Mesodermal cell (in vitro differentiated cells): ENCODE results near the gene DUSP6.

Experiments
- H3K27ac ChIP-seq: 2 replicates; pipeline ENCODE4 v1.7.0; 2013; ENCODE audit warnings: mild to moderate bottlenecking, low read depth, low read length, moderate library complexity; ENCODE audit not compliant: severe bottlenecking
- H3K36me3 ChIP-seq: 2 replicates; pipeline ENCODE4 v1.7.1; 2013; ENCODE audit warnings: mild to moderate bottlenecking, low read length, moderate library complexity; ENCODE audit not compliant: control insufficient read depth, insufficient read depth
- H3K4me1 ChIP-seq: one replicate; pipeline ENCODE4 v1.7.1; 2013; ENCODE audit warnings: mild to moderate bottlenecking, low read length; ENCODE audit not compliant: insufficient read depth, control insufficient read depth, poor library complexity, severe bottlenecking
- H3K4me3 ChIP-seq: 2 replicates; pipeline ENCODE4 v1.7.0; 2013; ENCODE audit warnings: low read length, control low read depth, mild to moderate bottlenecking; ENCODE audit not compliant: insufficient read depth, poor library complexity, severe bottlenecking; ENCODE audit errors: extremely low read depth
- H3K9me3 ChIP-seq: 2 replicates; pipeline ENCODE4 v1.7.1; 2013; ENCODE audit warnings: mild to moderate bottlenecking, low read length, moderate library complexity; ENCODE audit not compliant: control insufficient read depth
- WGBS, 2 experiments: methylation state at CpG; one replicate each; pipeline ENCODE4 v1.1.5; 2013; ENCODE audit warnings: missing lambda C conversion rate in 2 of 2; ENCODE audit not compliant: insufficient coverage in 2 of 2; 5-methylcytosine and 5-hydroxymethylcytosine counted together

The DUSP6 gene

DNA sequence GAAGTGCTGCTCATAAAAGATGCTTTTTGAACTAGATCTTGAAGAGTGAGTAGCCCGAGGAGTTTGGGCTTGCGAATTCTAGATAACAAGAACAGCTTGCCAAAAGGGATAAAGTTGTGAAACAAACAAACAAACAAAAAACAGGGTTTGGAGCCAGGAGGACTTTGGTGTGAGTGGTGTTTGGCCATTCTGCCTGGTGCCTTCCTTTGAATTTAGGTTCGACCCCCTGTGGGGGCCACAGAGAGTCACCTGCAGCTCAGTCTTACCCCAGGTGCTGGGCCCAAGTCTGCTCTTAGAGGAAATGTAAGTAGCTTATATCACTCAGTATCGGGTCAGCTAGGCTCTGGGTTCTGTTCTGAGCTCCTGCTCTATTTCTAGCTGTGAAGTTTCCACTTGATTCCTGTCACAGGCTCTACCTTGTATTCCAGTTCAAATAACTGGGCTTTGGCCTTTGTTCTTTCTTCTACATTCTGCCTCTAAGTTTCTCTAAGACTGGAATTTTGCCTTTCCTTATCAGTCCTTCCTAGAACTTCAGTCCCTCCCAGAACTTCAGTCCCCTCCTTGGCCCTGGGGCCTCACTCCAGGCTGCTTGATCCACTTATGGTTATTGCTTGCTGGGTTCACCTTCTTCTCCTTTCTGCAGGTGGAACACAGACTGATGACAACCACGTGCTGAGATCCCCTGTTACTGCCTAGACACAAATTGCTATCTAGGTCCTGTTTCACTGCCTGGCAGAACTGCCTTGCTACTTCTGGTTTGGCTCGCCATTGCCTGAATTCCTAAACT is 20.5 kb upstream of the DUSP6 start:
- 75 to 80% methylated on average over 4 to 6 of the region's 6 CpGs for WGBS, 2 experiments
- peaks cover 49% of the 10 kb centered on the region for H3K4me1 ChIP-seq
- H3K36me3 ChIP-seq = no peaks in the 10 kb centered on the region
- no peak overlapping the region for H3K27ac ChIP-seq
- no peaks in the 10 kb centered on the region for H3K9me3 ChIP-seq
- H3K4me3 ChIP-seq = no peak overlapping the region

DNA sequence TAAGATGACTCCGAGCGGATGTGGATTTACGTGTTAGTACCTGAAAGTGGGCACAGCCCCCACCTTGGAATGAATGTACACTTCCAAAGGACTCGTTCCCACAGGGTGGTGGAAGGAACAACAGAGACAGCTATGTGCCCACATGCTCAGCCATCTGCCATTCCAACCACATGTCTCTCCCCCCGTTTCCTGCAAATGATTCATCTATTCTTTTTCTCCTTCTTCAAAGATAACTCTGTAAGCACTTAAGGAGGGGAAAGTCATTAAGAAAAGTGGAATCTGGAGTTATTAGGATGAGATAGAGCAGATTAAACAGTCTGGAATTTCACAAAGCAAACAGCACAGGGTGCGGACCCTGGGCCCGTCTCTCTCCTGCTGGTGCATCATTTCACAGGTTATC is 18.5 kb upstream of the DUSP6 start:
- H3K4me1 ChIP-seq = peaks cover 49% of the 10 kb centered on the region
- WGBS, 2 experiments = 93 to 100% methylated on average over 5 of the region's 7 CpGs
- peak overlapping the region; percentile 73 for H3K27ac ChIP-seq
- H3K36me3 ChIP-seq = no peaks in the 10 kb centered on the region
- H3K9me3 ChIP-seq = no peaks in the 10 kb centered on the region
- H3K4me3 ChIP-seq = no peak overlapping the region

DNA sequence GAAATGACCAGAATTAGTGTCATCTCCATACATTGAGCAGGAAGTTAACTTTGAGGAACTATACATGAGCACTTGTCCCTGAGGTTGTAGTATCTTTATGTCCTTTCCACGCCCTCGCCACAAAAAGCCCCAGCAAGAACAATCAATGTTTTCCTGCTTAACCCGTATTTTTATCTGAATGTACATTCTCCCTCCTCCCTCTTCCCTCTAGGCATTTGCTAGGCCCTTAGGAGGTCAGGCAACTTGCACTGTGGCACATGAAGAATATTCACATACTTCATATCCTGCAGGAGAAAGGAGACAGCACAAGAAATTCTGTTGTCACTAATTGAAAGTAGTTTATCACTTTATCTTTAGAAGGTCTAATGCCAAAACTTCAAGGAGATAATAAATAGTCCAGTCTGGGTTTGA is 18.1 kb upstream of the DUSP6 start:
- Histone ChIP-seq H3K36me3 (no peaks in the 10 kb centered on the region), H3K9me3 (no peaks in the 10 kb centered on the region), H3K27ac (peak overlapping the region; percentile 73), H3K4me1 (peaks cover 49% of the 10 kb centered on the region), H3K4me3 (no peak overlapping the region)
- WGBS, 2 experiments = 75 to 96% methylated on average over 3 of the region's 3 CpGs

DNA sequence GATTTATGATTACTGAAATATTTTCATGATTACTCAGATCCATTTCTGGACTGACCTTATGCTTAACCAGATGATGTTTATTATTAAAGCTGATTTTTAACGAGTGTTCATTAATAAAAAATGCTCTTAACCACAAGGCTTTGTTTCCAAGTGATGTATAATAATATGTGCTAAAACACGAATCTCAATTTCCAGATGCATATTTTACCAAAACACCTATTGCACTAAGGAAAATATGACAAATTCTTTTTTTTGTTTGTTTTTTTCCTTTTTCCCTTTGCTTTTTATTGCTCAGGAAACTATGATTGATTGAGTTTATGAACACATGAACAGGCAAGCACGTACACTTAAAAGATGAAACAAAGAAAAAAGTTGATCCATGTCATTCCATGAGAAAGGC is 16.9 kb upstream of the DUSP6 start:
- WGBS, 2 experiments = no CpG with 5 or more reads among the region's 3 CpGs
- no peak overlapping the region for H3K4me3 ChIP-seq
- peak overlapping the region; percentile 19 for H3K27ac ChIP-seq
- H3K36me3 ChIP-seq = no peaks in the 10 kb centered on the region
- H3K4me1 ChIP-seq = peaks cover 44% of the 10 kb centered on the region
- no peaks in the 10 kb centered on the region for H3K9me3 ChIP-seq

DNA sequence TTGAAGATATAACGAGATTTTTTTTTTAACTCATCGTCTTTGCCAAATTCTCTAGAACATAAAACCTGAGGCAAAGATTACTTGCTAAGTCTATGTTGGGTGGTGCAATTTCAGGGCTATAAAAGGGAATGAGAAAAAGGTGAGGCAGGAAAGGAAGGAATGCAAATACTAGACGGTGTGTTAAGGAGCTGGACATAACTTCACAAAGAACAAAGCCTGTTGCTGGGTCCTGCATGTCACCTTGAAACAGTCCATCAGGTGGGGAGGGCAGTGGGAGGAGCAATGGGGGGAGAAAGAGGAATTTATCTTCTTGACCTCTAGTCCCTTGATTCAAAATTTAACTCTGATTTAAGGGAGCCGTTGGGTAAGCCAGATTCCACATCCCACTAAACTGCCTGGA is 16.1 kb upstream of the DUSP6 start:
- H3K4me1 ChIP-seq = peaks cover 37% of the 10 kb centered on the region
- no peaks in the 10 kb centered on the region for H3K9me3 ChIP-seq
- H3K4me3 ChIP-seq = no peak overlapping the region
- no peak overlapping the region for H3K27ac ChIP-seq
- no peaks in the 10 kb centered on the region for H3K36me3 ChIP-seq
- 89 to 92% methylated on average over 1 to 4 of the region's 4 CpGs for WGBS, 2 experiments

DNA sequence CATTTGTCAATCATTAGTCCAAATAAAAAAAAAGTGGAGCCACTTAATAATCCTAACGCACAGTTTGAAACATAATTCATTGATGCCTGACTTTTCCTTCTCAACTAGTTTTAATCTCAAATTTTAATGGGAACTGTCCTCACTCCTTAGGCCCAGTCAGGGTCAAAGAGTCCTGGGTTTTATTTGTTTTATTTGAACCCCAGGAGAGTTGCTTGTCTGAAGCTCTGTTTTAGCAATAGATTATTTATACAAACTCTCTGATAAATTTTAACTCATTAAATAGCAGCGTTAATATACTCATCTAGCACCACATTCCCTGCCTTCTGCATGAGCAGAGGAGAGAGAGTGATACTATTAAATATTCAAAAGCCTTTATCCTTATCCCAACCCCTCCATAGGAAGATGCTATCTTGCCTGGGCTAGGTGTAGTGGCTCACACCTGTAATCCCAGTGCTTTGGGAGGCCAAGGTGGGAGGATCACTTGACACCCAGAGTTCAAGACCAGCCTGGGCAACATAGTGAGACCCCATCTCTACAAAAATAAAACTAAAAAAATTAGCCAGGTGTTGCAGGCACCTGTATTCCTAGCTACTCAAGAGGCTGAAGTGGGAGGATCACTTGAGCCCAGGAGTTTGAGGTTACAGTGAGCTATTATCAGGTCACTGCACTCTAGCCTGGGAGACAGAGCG is 14.5 kb upstream of the DUSP6 start:
- Histone ChIP-seq H3K4me3 (no peak overlapping the region), H3K4me1 (peaks cover 24% of the 10 kb centered on the region), H3K36me3 (no peaks in the 10 kb centered on the region), H3K27ac (no peak overlapping the region), H3K9me3 (no peaks in the 10 kb centered on the region)
- WGBS, 2 experiments = 94% methylated on average over 2 of the region's 3 CpGs

DNA sequence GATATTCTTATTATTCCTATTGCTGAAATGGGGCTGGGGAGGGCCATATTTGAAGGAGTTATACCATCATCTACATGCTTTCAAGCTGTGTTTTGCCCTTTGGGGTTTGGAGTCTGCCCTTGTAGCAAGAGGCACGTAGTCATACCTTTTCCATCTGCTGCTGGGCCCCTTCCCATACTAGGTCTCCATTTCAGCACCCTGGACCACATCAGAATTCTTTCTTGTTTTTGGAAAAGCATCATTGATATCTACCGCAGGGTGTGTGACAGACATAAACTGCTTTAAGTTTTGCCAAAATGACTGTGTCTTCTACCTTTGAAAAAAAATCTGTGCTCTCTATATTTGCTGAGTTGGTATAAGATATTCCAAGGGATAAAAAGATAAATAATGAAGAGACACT is 12.3 kb upstream of the DUSP6 start:
- H3K4me3 ChIP-seq = no peak overlapping the region
- WGBS, 2 experiments = 100% methylated on average over 1 to 2 of the region's 2 CpGs
- no peaks in the 10 kb centered on the region for H3K9me3 ChIP-seq
- no peaks in the 10 kb centered on the region for H3K36me3 ChIP-seq
- H3K4me1 ChIP-seq = peaks cover 3% of the 10 kb centered on the region
- no peak overlapping the region for H3K27ac ChIP-seq

DNA sequence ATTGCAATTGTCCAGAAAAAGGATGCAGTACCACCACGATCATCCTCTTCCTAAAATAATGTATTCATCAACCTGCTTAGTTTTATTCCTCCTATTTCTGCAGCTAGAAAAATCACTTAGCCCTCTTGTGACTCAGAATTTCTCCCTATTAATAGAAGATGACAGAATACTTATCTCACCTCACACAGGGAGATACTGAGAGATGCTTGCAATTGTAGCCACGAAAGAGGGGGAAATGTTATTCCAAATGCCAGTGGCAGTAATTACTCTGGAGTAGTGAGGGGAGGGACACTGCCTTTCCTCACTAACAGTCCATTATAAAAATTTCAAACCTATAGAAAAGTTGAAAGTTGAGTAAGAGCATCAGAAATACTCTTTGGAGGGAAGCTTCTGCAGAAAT is 11.8 kb upstream of the DUSP6 start:
- no peaks in the 10 kb centered on the region for H3K9me3 ChIP-seq
- no peaks in the 10 kb centered on the region for H3K36me3 ChIP-seq
- no peaks in the 10 kb centered on the region for H3K4me1 ChIP-seq
- 100% methylated on average over 1 of the region's 2 CpGs; no CpG with 5 or more reads in 1 of the 2 experiments for WGBS, 2 experiments
- no peak overlapping the region for H3K4me3 ChIP-seq
- no peak overlapping the region for H3K27ac ChIP-seq

DNA sequence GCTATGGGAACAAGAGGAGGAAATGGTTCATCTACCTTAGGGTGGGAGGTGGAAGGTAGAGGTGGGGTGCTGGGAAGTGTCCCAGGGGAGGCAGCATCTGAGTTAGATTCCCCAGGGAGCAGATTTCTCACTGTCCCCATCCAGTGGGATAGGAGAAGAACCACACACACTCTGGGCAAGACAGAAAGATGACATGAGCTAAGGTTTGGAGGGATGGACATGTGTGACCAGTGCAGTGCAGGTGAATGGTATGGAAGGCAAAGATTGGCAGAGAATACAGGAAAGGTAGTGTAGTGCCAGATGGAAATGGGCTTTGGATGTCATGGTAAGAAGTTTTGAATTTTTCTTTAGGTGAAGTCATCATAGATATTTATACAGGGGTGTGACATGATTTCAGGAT is 11.3 kb upstream of the DUSP6 start:
- Histone ChIP-seq H3K36me3 (no peaks in the 10 kb centered on the region), H3K4me3 (no peak overlapping the region), H3K9me3 (no peaks in the 10 kb centered on the region), H3K4me1 (no peaks in the 10 kb centered on the region), H3K27ac (no peak overlapping the region)

DNA sequence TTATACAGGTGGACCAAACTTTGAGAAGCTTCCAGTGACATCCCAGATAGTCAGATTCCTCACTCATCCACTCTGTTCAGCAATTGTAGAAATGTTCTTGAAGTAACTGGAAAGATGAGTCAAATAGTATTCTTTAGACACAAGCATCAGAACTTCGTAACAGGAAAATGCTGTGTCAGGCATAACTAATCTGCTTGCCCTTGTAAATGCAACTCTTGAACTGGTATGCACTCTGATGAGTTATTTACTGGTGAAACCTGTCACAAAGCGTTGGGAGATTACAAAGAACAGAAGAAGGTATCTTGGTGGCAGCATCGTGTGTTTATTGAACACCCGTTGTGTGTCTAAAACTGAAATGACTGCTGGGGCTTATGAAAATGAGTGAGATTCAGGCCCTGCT is 10.8 kb upstream of the DUSP6 start:
- no peak overlapping the region for H3K27ac ChIP-seq
- H3K4me3 ChIP-seq = no peak overlapping the region
- H3K9me3 ChIP-seq = no peaks in the 10 kb centered on the region
- no peaks in the 10 kb centered on the region for H3K36me3 ChIP-seq
- 89 to 95% methylated on average over 4 of the region's 4 CpGs for WGBS, 2 experiments
- no peaks in the 10 kb centered on the region for H3K4me1 ChIP-seq

DNA sequence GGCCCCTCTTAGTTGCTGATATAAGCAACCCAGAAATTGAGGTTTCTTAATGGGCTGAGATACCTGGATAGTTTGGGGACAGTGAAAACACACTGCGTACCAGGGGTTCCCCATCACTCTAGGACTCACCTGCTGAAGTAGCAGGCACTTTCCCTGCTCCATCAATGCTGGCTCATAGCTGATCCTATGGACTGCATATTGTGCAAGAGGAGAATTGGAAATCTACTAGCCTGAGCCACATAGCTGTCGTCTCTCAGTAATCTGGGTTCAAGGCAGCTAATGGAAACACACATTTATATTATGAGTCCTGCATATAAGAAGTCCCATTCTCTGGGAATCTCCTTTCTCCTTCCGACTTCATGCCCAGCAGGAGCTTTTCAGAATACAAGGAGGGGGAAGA is 7.3 kb upstream of the DUSP6 start:
- 100% methylated on average over 1 of the region's 3 CpGs; no CpG with 5 or more reads in 1 of the 2 experiments for WGBS, 2 experiments
- H3K4me1 ChIP-seq = peaks cover 24% of the 10 kb centered on the region
- H3K27ac ChIP-seq = no peak overlapping the region
- no peaks in the 10 kb centered on the region for H3K36me3 ChIP-seq
- H3K9me3 ChIP-seq = no peaks in the 10 kb centered on the region
- no peak overlapping the region for H3K4me3 ChIP-seq
